Lower leg skin (tissue), 4 donors: ENCODE results near the gene LYZL4. TPM values are rescaled to one million over a fixed set of nuclear protein-coding genes. Genes with fewer than 3 reads are reported as not detected.

Source experiments
- DNase-seq, 2 donors: peaks; one replicate each; pipeline ENCODE4 v3.0.0-alpha.2; 2019; ENCODE audit warnings: low spot score in 2 of 2
- H3K4me3 ChIP-seq: fragments of 200-600 bp; sonication (generic); 2 replicates; pipeline ENCODE4 v1.5.1; 2017; ENCODE audit warnings: mild to moderate bottlenecking, low read depth; ENCODE audit not compliant: poor library complexity, severe bottlenecking
- CTCF ChIP-seq, 3 donors: fragments of 450-650 bp; IDR thresholded peaks; one replicate each; pipeline ENCODE4 v1.5.1; 2016; ENCODE audit warnings: antibody characterized with exemption in 3 of 3, mild to moderate bottlenecking in 3 of 3, moderate library complexity in 2 of 3
- POLR2A ChIP-seq, 2 donors: fragments of 450-650 bp; IDR thresholded peaks; one replicate each; pipeline ENCODE4 v1.6.1; 2016 to 2017; ENCODE audit warnings: antibody characterized with exemption in 2 of 2, mild to moderate bottlenecking in 1 of 2, moderate library complexity in 1 of 2
- WGBS, 2 donors: methylation state at CpG; one replicate each; pipeline ENCODE4 v1.1.5; 2018; 5-methylcytosine and 5-hydroxymethylcytosine counted together
- intact Hi-C: fragments of 100-400 bp; cut with DNase I; formaldehyde crosslinking; loops from one replicate; pipeline ENCODE4 v1.15.0; 2023; ENCODE audit warnings: low total_unique reads
- total RNA-seq, 4 donors: library from RNA; depleted of rRNA; stranded (reverse); fragments of >200 nt; gene quantifications; one replicate each; pipeline ENCODE4 v1.1.0, GENCODE V29; 2016

LYZL4 gene
- total RNA-seq, 4 donors from 2014 or later = not detected

GRCh38 chr3:42442640-42443039, 32.2 kb upstream of the LYZL4 start:
- WGBS, 2 donors = 83 to 91% methylated on average over 5 of the region's 5 CpGs
- DNase-seq = no peak
- TF ChIP-seq CTCF (IDR thresholded peaks at IDR 0.05) (no peak), POLR2A (IDR thresholded peaks at IDR 0.05) (no peak)
- intact Hi-C loops = loop anchor here (5.0 kb wide), 2 partner anchors 195 to 215 kb away; no protein-coding TSS in a partner anchor
- H3K4me3 ChIP-seq = no peak overlapping the region

- TF ChIP-seq CTCF (IDR thresholded peaks at IDR 0.05) (no peak), POLR2A (IDR thresholded peaks at IDR 0.05) (no peak)
- DNase-seq = no peak
- 67 to 82% methylated on average over 2 of the region's 2 CpGs for WGBS, 2 donors
- intact Hi-C loops = loop anchor here (5.0 kb wide), 2 partner anchors 194 to 214 kb away; no protein-coding TSS in a partner anchor
- H3K4me3 ChIP-seq = no peak overlapping the region
These were observed 31.4 kb upstream of the LYZL4 start for GRCh38 chr3:42441791-42442190.

GRCh38 chr3:42440924-42441323, 30.5 kb upstream of the LYZL4 start:
- H3K4me3 ChIP-seq = no peak overlapping the region
- 66 to 68% methylated on average over 8 of the region's 8 CpGs for WGBS, 2 donors

GRCh38 chr3:42439261-42440115, 29.1 kb upstream of the LYZL4 start:
- WGBS, 2 donors = 86 to 89% methylated on average over 10 of the region's 10 CpGs
- intact Hi-C loops = loop anchor here (5.0 kb wide), 2 partner anchors 192 to 212 kb away; no protein-coding TSS in a partner anchor
- no peak overlapping the region for H3K4me3 ChIP-seq
- TF ChIP-seq CTCF (IDR thresholded peaks at IDR 0.05) (no peak), POLR2A (IDR thresholded peaks at IDR 0.05) (no peak)
- no peak for DNase-seq

More at GRCh38 chr3:42440924-42441323, 30.5 kb upstream of the LYZL4 start:
- TF ChIP-seq CTCF (IDR thresholded peaks at IDR 0.05) (no peak), POLR2A (IDR thresholded peaks at IDR 0.05) (no peak)
- DNase-seq = no peak
- intact Hi-C loops = loop anchor here (5.0 kb wide), 2 partner anchors 194 to 214 kb away; no protein-coding TSS in a partner anchor

- WGBS, 2 donors = 77 to 79% methylated on average over 2 of the region's 2 CpGs
- intact Hi-C loops = no loop called here
- no peak for TF ChIP-seq POLR2A (IDR thresholded peaks at IDR 0.05)
- no peak for TF ChIP-seq CTCF (IDR thresholded peaks at IDR 0.05)
- DNase-seq = no peak
- no peak overlapping the region for H3K4me3 ChIP-seq
These were observed 28.3 kb upstream of the LYZL4 start for GRCh38 chr3:42438758-42439157.
